CD4-positive, alpha-beta T cell treated with Interleukin-10 for 1 hour (primary cell): ENCODE results near the gene SAMD3.
"Not testable (repeated sequence)": the region's sequence is repeated elsewhere in the genome, so short reads cannot be mapped to it uniquely, and the experiment has no call there.

Source experiments
- DNase-seq: peaks from one replicate; pipeline ENCODE4 v3.0.0-alpha.2; 2020

The SAMD3 gene

GRCh38 chr6:130207979-130208649 is 14.6 kb downstream of the SAMD3 start:
- DNase-seq = no peak

- no peak for DNase-seq
These were observed 16.3 kb downstream of the SAMD3 start for GRCh38 chr6:130206479-130206878.

- no peak for DNase-seq
These were observed 18.4 kb downstream of the SAMD3 start for GRCh38 chr6:130204322-130204721.

- DNase-seq = no peak
These were observed 19.4 kb downstream of the SAMD3 start for GRCh38 chr6:130203370-130203769.

- peak; percentile 22 for DNase-seq
These were observed 20.0 kb downstream of the SAMD3 start for GRCh38 chr6:130202782-130203181.

GRCh38 chr6:130200020-130200419 is 22.7 kb downstream of the SAMD3 start:
- no peak for DNase-seq

- DNase-seq = no peak
These were observed 24.2 kb downstream of the SAMD3 start for GRCh38 chr6:130198483-130199035.

GRCh38 chr6:130197816-130198482 is 24.8 kb downstream of the SAMD3 start:
- not testable (repeated sequence) for DNase-seq

- DNase-seq = not testable (repeated sequence)
These were observed 28.3 kb downstream of the SAMD3 start for GRCh38 chr6:130194434-130194833.

- no peak for DNase-seq
These were observed 31.8 kb downstream of the SAMD3 start for GRCh38 chr6:130190701-130191690.

- DNase-seq = no peak
These were observed 33.0 kb downstream of the SAMD3 start for GRCh38 chr6:130189531-130190397.

- DNase-seq = no peak
These were observed 34.4 kb downstream of the SAMD3 start for GRCh38 chr6:130188207-130188899.

- DNase-seq = no peak
These were observed 35.2 kb downstream of the SAMD3 start for GRCh38 chr6:130187335-130188206.

- no peak for DNase-seq
These were observed 37.1 kb downstream of the SAMD3 start for GRCh38 chr6:130185658-130186057.

GRCh38 chr6:130183271-130184222 is 39.2 kb downstream of the SAMD3 start:
- DNase-seq = peak; percentile 72

GRCh38 chr6:130182466-130182865 is 40.3 kb downstream of the SAMD3 start:
- no peak for DNase-seq

- no peak for DNase-seq
These were observed 44.1 kb downstream of the SAMD3 start for GRCh38 chr6:130178692-130179091.

- no peak for DNase-seq
These were observed 46.4 kb downstream of the SAMD3 start for GRCh38 chr6:130176378-130176777.

- DNase-seq = not testable (repeated sequence)
These were observed 49.3 kb downstream of the SAMD3 start for GRCh38 chr6:130173377-130174004.
